G401 (cell line): ENCODE results near the gene MAT2A. TPM values are rescaled to one million over a fixed set of nuclear protein-coding genes. Genes with fewer than 3 reads are reported as not detected.

Experiments used
- DNase-seq: peaks from one replicate; pipeline ENCODE4 v3.0.0-alpha.2; 2015; ENCODE audit warnings: low spot score
- in situ Hi-C: cut with HindIII; loops from 2 replicates; pipeline ENCODE4 v1.10.0; 2016; ENCODE audit warnings: low sequenced_read_pairs, mixed read lengths
- total RNA-seq: library from RNA; depleted of rRNA; stranded (reverse); fragments of >200 nt; shearing (Covaris generic); gene quantifications from 2 replicates; pipeline ENCODE4 v1.2.3, GENCODE V29; 2014

Gene MAT2A
- total RNA-seq, 1 experiment from 2014 or later: 85.2 TPM

DNA sequence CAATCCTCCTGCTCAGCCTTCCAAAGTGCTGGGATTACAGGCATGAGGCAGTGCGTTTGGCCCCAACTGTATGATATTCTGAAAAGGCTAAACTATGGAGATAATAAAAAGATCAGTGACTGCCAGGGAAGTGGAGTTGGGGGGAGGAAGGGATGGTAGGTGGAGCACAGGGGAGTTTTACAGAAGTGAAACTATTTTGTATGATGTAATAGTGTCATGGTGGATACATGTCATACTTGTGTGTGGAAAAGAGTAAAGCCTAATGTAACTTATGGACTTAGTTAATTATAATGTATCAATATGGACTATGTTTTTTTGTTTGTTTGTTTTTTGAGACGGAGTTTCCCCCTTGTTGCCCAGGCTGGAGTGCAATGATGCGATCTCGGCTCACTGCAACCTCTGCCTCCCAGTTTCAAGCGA is 25.2 kb downstream of the MAT2A start:
- no peak for DNase-seq
- in situ Hi-C loops: no loop called here

DNA sequence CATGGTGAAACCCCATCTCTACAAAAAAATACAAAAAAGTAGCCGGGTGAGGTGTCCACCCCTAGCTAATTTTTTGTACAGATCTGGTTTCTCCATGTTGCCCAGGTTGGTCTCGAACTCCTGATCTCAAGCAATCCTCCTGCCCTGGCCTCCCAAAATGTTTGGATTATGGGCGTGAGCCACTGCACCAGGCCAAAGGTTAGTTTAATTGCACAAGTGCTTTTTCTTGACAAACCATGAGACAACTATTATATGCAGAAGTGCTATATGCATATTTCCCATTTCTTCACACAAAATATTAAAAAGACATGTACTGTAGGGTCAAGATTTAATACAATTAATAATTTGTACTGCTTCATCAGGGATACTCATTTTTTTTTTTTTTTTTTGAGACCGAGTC is 27.3 kb downstream of the MAT2A start:
- in situ Hi-C loops: no loop called here

DNA sequence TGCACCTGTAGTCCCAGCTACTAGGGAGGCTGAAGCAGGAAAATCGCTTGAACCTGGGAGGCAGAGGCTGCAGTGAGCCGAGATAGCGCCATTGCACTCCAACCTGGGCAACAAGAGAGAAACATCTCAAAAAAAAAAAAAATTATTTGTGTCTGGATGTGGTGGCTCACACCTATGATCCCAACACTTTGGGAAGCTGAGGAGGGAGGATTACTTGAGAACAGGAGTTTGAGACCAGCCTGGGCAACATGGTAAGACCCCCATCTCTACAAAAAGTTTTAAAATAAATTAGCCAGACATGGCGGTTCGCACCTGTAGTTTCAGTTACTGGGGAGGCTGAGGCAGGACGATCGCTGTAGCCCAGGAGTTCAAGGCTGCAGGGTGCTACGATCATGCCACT is 36.8 kb downstream of the MAT2A start:
- in situ Hi-C loops: no loop called here
- no peak for DNase-seq

More for the DNA sequence above, 27.3 kb downstream of the MAT2A start:
- no peak for DNase-seq

GRCh38 chr2:85577063-85577385 is 38.1 kb downstream of the MAT2A start:
- in situ Hi-C loops: no loop called here
- DNase-seq: no peak

DNA sequence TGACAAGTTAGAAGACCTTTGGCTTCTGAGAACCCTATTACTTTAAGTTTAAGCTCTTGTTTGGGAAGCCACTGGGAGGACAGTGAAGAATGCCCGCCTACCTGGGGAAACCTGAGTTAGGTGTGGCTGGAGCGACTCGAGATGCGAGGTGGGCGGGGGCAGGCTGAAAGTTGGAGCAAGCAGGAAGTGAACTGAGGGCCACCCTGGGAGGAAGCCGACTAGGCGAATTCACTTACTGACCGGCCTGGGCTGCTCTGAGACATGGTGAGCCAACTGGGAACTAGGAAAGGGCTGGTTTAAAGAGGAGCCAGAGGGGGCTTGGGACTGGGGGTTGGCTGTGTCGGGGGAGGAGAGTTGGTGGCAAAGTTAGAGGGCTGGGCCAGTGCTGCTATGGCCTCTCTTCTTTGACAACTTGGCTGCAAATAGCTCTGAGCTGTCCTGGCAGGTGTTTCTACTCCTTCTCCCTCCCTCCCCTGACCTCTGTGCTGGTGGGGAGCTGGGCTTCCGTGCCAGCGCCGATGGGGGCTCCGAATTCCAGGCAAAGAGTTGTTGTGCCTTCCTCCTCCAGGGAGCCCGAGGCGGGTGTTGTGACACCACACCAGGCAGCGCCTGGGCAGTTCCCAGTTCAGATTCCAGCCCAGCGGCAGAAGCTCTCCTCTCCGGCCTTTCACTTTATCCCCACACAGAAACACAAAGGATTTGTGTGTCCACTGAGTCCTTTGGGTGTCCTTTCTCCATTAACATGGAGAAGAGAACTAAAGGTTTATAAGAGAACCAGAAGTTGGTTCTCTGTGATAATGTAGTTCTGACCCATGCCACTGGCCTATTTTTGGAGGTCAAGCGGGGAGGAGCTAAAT is 38.6 kb downstream of the MAT2A start, which contains the start of gene VAMP8:
TSS of gene VAMP8 (plus strand) at position 201 of the 857 bp plus-strand sequence. CDS start at position 262, 61 bp downstream.
- in situ Hi-C loops: no loop called here
- no peak for DNase-seq

- in situ Hi-C loops: no loop called here
Observed at GRCh38 chr2:85578243-85579180, 39.5 kb downstream of the MAT2A start.

DNA sequence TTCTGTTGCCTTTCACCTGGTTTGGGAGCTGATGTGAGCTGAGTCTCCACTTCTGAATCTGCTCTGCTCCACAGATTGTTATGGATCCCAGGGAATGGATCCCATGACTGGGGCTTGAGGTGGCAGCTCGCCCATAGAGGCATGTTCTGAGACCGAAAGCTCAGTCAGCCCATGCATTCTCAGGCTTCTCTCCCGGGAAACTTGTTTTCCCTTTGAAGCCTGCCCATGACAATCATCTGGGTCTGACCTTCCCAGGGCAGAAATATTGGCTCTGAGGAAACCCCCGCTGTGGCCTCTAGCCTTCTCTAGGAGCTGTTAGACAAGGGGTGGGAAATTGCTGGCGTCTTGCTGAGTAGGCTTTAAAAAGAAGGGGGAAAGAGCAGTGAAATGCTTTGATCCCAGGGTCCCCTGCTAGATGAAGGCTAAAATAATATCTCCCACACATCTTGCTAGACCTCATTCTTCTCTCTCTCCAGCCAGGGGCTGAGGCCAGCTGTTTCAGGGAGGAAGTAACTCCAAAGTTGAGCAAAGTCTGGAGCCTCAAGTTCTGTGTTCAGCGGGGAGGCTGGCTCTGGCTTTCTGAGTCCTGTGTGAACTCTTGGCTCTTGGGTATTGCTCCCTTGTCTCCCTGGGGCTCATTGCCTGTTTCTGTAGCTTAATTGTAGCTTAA is 40.4 kb downstream of the MAT2A start:
- DNase-seq: no peak
- in situ Hi-C loops: no loop called here

More at GRCh38 chr2:85578243-85579180, 39.5 kb downstream of the MAT2A start:
- DNase-seq: no peak

DNA sequence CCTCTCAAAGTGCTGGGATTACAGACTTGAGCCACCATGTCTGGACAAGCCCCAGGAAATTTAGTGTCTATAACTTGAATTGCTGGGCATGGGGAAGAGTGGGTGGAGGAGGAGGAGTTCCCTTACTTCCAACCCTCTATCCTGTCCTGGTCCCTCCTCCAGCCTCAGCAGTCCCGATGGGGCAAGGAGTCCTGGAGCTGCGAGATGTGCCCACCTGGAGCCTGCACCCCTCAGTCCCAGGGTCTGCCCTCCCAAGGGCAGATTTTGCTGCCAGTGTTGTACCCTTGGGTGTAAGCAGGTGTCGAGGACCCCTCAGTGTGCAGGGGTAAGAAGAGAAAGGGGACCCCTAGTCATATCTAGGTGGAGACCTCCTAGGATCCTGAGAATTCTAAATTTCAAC is 41.2 kb downstream of the MAT2A start:
- in situ Hi-C loops: no loop called here
- DNase-seq: no peak

DNA sequence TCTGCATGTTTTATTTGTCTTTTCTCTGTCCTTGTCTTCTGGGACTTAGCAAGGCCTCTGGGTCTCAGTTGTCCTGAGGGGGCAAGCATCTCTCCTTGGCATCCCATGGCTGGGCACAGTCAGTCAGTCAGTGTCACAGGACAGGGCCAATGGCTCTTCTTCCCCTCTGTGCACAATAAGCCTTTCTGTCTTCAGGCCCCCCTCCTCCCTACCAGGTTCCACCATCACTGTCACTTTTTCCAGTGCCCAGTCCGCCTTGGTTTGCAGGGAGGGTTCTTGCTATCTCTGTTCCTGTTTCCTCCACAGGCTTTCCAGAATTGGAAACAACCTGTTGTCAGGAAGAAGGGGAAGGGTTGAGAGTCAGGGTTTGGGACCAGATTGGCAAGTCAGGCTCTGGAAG is 43.5 kb downstream of the MAT2A start:
- in situ Hi-C loops: no loop called here

DNA sequence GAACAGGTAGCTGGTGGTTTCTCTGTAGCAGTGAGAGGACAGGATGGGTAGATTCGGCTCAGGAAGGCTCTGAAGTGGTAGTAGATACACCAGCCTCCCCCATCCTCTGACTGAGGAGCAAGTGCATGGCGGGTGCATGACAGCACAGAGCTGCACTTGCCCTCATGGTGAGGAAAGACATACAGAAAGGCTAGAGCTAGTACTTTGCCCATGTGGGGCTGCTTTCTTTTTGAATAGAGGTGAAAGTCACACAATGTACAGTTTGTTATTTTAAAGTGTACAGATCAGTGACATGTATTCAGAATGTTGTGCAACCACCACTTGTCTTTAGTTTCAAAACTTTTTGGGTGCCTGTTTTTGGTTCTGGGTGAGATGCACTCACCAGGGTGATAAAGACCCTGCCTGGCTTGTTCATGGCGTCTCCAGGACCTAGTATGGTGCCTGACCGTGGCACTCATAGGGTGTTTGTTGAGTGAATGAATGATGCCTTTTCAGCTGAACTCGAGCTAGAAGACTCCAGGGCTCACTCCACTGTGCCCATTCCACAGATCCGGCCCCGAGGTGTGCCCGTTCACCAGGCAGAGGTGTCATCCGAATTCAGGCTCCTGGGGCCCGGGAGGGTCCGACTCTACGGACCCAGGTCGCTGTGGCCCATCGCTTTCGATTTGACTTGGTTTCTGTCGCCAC is 44.8 kb downstream of the MAT2A start:
- in situ Hi-C loops: no loop called here
- no peak for DNase-seq

More for the DNA sequence above, 43.5 kb downstream of the MAT2A start:
- DNase-seq: no peak

GRCh38 chr2:85584354-85584856 is 45.4 kb downstream of the MAT2A start, which contains the start of gene VAMP5:
TSS of gene VAMP5 (plus strand) at chr2:85584431. CDS start at chr2:85584491, 60 bp downstream.
- in situ Hi-C loops: no loop called here
- DNase-seq: no peak

GRCh38 chr2:85584857-85585780 is 46.2 kb downstream of the MAT2A start:
- DNase-seq: no peak
- in situ Hi-C loops: no loop called here

DNA sequence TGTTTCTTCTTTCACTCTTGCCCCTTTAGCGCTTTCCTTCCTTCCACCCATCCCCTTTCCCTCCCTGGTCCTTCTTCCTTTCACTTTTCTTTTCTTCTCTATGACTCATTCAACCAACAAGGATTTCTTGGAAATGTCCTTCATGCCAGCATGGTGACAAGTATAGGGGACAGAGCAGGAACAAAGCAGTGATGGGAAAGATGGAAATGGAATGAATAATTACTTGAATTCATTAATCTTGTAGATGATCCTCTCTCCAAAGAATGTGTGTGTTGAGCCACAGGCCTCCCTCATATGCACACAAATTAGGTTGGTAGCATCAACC is 46.8 kb downstream of the MAT2A start:
- in situ Hi-C loops: no loop called here
- no peak for DNase-seq

DNA sequence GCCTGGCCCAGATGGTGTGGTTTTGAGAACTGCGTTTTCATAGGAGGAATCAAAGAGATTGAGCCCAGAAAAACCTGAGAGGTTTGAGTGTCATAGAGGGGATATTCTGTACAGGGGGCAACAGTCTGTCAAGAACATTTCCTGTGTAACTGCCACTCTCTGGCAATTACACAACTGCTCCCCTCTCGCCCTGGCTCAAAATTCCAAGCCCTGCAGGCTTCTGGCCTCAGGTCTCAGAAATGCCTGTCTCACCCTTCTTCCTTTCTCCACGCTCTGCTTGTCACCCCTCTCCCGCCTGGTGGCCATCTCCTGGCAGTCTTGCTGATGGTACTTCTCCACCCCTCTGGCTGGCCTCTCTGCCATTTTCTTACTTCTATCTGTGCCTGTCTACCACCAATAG is 49.3 kb downstream of the MAT2A start:
- DNase-seq: no peak
- in situ Hi-C loops: no loop called here

- no peak for DNase-seq
- in situ Hi-C loops: no loop called here
Observed at GRCh38 chr2:85588645-85589044, 49.7 kb downstream of the MAT2A start.

GRCh38 chr2:85589181-85589580 is 50.2 kb downstream of the MAT2A start:
- in situ Hi-C loops: no loop called here

DNA sequence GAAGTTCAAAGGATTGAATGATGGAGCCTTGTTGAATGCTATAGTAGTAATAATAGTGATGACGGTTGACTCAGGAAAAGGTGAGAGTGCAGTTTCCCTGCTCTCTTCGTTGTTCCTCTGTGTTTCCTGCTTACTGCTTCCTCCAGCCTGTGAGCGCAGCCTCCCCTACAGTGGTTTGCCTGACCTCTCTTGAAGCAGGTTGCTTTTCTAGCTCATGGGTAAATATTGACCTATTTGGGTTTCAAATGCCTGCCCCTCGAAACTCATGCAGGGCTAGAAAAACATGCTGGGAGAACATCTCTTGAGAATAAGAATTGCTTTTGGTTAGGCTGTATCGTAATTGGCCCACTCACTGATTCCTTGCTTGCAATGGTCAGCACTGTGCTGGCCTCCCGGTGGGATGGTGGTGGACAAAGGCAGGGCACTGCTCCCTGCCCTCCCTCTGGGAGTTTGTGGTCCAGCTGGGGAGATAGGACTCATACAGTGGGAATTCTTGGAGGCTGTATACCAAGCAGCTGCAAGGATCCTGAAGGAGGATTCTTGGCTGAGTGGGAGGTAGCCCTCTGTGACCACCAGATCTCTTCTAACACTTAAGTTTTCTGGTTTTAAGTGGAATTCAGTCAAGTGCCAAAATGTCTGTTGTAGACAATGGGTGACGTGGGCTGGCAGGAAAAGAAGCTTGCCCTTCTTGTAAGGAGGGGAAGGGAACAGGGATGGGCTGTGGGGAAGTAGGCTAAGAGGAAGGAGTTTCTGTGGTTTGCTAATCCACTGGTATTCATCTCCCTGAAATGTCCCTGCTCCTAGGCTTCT is 51.2 kb downstream of the MAT2A start:
- DNase-seq: no peak
- in situ Hi-C loops: no loop called here

More at GRCh38 chr2:85589181-85589580, 50.2 kb downstream of the MAT2A start:
- DNase-seq: no peak
